ENCODE measurements around the gene LONRF3.

LONRF3 gene

GRCh38 chrX:119036107-119037029, 62.0 kb downstream of the LONRF3 start:
- no peak for DNase-seq (ENCODE audit: low read depth in 2 of 2)

- DNase-seq (ENCODE audit: low read depth in 2 of 2), result no peak
Observed at GRCh38 chrX:119040432-119040831, 66.0 kb downstream of the LONRF3 start.

GRCh38 chrX:119041175-119041574, 66.8 kb downstream of the LONRF3 start:
- no peak for DNase-seq (ENCODE audit: low read depth in 2 of 2)

- DNase-seq (ENCODE audit: low read depth in 2 of 2), result no peak
Observed at GRCh38 chrX:119042040-119042439, 67.6 kb downstream of the LONRF3 start.

GRCh38 chrX:119042996-119043395, 68.6 kb downstream of the LONRF3 start:
- no peak for DNase-seq (ENCODE audit: low read depth in 2 of 2)

- DNase-seq (ENCODE audit: low read depth in 2 of 2), result no peak
Observed at GRCh38 chrX:119045884-119046283, 71.5 kb downstream of the LONRF3 start.

GRCh38 chrX:119055687-119056086, 81.3 kb downstream of the LONRF3 start:
- DNase-seq (ENCODE audit: low read depth in 2 of 2), result no peak

GRCh38 chrX:119062750-119063374, 88.4 kb downstream of the LONRF3 start:
- DNase-seq (ENCODE audit: low read depth in 2 of 2), result no peak

- no peak for DNase-seq (ENCODE audit: low read depth in 2 of 2)
Observed at GRCh38 chrX:119063428-119063827, 89.0 kb downstream of the LONRF3 start.

GRCh38 chrX:119067023-119067739, 92.8 kb downstream of the LONRF3 start:
- DNase-seq (ENCODE audit: low read depth in 2 of 2), result peak; percentile 12 to 33

Data from activated CD4-positive, alpha-beta T cell treated with anti-CD3 and anti-CD28 coated beads for 24 hours (primary cell).